ENCODE measurements around the gene SLC9A3. TPM values are rescaled to one million over a fixed set of nuclear protein-coding genes. Genes with fewer than 3 reads are reported as not detected.
A peak's percentile ranks its signal among the peaks of the same experiment; 100 is the strongest.

Gene SLC9A3
- total RNA-seq, 6 donors from 2014 or later, result 1.0 to 4.1 (median 1.9) TPM

DNA sequence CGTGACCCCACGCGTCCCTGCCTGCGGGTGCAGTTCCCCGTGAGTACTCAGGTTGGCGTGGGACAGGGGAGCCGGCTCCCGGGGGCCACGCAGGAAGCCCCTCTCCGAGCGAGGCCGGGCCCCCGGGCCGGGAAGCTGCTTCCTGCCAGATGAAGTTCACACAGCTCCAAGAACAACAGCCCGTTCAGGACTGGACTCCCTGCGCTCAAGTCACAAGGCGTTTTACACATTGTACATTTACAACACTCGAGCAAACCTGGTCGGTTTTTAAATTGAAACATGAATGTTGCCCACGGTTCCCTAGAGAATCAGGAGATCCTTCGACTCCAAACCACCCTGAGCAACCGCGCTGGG, 22.4 kb downstream of the SLC9A3 start:
- Histone ChIP-seq H3K4me3 (no peak overlapping the region), H3K27me3 (peaks cover 0 to 13% (median 1%) of the 10 kb centered on the region in 4 donors), H3K4me1 (peaks cover 0 to 5% (median 0%) of the 10 kb centered on the region in 4 donors), H3K9me3 (no peaks in the 10 kb centered on the region), H3K27ac (no peak overlapping the region), H3K36me3 (no peaks in the 10 kb centered on the region)
- WGBS, 2 donors, result 33 to 52% methylated on average over 9 to 23 of the region's 23 CpGs
- ATAC-seq (ENCODE audit: low FRiP score in 2 of 2) (no peak), DNase-seq (peak in 1 of 2 donors; percentile 76)
- TF ChIP-seq EP300 (IDR thresholded peaks at IDR 0.05), result no peak
- TF ChIP-seq, protein P1, sequence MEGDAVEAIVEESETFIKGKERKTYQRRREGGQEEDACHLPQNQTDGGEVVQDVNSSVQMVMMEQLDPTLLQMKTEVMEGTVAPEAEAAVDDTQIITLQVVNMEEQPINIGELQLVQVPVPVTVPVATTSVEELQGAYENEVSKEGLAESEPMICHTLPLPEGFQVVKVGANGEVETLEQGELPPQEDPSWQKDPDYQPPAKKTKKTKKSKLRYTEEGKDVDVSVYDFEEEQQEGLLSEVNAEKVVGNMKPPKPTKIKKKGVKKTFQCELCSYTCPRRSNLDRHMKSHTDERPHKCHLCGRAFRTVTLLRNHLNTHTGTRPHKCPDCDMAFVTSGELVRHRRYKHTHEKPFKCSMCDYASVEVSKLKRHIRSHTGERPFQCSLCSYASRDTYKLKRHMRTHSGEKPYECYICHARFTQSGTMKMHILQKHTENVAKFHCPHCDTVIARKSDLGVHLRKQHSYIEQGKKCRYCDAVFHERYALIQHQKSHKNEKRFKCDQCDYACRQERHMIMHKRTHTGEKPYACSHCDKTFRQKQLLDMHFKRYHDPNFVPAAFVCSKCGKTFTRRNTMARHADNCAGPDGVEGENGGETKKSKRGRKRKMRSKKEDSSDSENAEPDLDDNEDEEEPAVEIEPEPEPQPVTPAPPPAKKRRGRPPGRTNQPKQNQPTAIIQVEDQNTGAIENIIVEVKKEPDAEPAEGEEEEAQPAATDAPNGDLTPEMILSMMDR (IDR thresholded peaks at IDR 0.05), result no peak

DNA sequence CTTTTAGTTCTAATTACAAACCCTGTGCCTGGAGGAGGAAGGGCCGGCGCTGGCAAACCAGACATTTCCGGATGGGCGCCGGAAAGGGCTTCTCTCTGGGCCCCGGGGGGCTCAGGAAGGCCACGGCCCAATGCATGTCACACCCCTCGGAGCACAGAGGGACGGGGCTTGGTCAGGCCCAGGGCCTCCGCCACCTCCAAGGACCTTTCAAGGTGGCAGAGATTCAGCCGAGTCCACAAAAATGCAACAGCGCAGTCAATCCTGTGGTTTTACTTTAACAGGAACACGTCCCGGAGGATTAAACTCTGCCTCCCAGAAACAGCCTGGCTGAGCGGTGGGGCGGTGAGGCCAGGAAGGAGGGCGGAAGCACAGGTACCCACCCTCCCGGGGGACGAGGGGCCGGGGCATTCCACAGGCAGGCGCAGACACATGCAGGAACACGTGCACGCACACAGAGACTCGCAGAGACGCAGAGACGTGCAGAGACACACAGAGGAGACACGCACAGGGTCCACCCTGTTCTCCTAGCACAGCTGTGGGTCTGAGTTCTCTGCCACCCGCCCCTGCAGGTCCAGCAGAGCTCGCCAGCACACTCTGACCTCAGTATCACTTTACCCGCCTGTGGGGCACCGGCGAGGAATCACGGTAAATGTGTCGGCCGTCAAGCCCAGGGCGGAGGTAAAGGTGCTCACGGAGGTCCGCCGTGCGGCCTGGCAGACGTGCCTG, 23.0 kb downstream of the SLC9A3 start:
- peaks cover 0 to 9% (median 1%) of the 10 kb centered on the region in 4 donors for H3K27me3 ChIP-seq
- TF ChIP-seq EP300 (IDR thresholded peaks at IDR 0.05) (no peak), POLR2AphosphoS5 (IDR thresholded peaks at IDR 0.05) (no peak), POLR2A (IDR thresholded peaks at IDR 0.05) (no peak)
- TF ChIP-seq, protein P1 (IDR thresholded peaks at IDR 0.05), result no peak
- no peaks in the 10 kb centered on the region for H3K36me3 ChIP-seq
- 78 to 84% methylated on average over 26 to 41 of the region's 41 CpGs for WGBS, 2 donors
- ATAC-seq (ENCODE audit: low FRiP score in 2 of 2), result no peak
- peak in 1 of 2 donors; percentile 59 for DNase-seq
- H3K4me3 ChIP-seq, result no peak overlapping the region
- no peaks in the 10 kb centered on the region for H3K9me3 ChIP-seq
- H3K27ac ChIP-seq, result no peak overlapping the region
- peaks cover 0 to 5% (median 0%) of the 10 kb centered on the region in 4 donors for H3K4me1 ChIP-seq

DNA sequence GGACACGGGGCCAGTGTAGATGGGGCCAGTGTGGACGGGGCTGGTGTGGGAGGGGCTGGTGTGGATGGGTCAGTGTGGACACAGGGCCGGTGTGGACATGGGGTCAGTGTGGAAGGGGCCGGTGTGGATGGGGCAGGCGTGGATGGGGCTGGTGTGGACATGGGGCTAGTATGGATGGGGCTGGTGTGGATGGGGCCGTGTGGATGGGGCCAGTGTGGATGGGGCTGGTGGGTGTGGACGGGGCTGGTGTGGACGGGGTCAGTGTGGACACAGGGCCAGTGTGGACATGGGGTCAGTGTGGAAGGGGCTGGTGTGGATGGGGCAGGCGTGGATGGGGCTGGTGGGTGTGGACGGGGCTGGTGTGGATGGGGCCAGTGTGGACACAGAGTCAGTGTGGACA, 23.8 kb downstream of the SLC9A3 start:
- no peaks in the 10 kb centered on the region for H3K9me3 ChIP-seq
- H3K27me3 ChIP-seq, result peaks cover 0 to 5% (median 1%) of the 10 kb centered on the region in 4 donors

DNA sequence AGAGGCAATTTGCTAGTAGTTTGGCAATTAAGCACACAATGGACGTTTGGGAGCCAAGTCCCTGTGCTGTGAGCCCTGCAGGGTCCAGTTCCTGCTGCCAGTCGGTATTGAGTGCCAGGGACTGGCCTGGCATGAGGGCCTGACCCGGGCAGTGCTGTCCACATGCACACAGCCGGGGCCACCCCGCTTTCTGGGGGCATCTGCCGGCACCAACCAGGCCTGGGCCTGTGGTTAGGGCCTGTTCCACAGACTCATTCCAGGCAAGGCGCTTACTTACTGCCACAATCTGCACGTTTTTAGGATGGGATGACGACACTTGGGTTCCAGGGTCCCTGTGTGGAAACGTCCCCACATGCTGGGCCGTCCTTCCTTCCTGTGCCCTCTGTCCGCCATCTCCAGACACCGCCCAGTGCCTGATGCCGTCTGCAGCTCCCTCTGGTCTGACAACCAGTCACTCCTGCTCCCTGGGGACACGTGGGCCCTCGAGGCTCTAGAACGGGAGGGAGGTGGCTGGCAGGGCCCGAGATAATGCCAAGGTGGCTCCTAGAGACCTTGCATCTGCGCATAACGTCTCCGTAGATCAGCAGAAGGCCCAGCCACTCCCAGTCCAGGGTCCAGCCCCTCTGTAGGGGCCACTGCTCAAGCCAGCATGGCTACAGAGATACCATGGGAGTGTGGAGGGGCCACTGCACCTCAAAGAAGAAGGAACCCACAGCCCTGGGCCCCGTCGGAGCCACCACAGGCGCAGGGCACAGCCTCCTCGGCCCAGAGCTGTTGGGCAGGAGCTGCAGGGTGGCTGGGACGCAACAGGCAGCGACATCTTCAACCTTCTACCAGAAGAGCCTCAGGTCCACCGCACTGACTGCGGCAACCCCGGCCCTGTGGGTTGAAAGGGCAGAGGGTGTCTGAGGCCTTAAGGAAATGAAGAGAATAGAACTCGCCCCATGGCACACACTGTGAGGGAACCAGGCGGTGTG, 24.7 kb downstream of the SLC9A3 start:
- DNase-seq, result peak in 1 of 2 donors; percentile 59
- TF ChIP-seq POLR2A (IDR thresholded peaks at IDR 0.05), result no peak
- TF ChIP-seq POLR2AphosphoS5 (IDR thresholded peaks at IDR 0.05), result no peak
- Histone ChIP-seq H3K9me3 (no peaks in the 10 kb centered on the region), H3K27me3 (peaks cover 0 to 2% (median under 1%) of the 10 kb centered on the region in 4 donors), H3K36me3 (no peaks in the 10 kb centered on the region), H3K27ac (no peak overlapping the region), H3K4me3 (no peak overlapping the region), H3K4me1 (peaks cover 0 to 5% (median 0%) of the 10 kb centered on the region in 4 donors)
- no peak for ATAC-seq (ENCODE audit: low FRiP score in 2 of 2)
- WGBS, 2 donors, result 84 to 86% methylated on average over 24 to 32 of the region's 32 CpGs

More for the DNA sequence above, 23.8 kb downstream of the SLC9A3 start:
- 85 to 93% methylated on average over 7 to 10 of the region's 10 CpGs for WGBS, 2 donors
- no peak overlapping the region for H3K4me3 ChIP-seq
- no peak for DNase-seq
- ATAC-seq (ENCODE audit: low FRiP score in 2 of 2), result peak in 1 of 2 donors; percentile 32
- H3K4me1 ChIP-seq, result peaks cover 0 to 5% (median 0%) of the 10 kb centered on the region in 4 donors
- TF ChIP-seq POLR2AphosphoS5 (IDR thresholded peaks at IDR 0.05) (no peak), POLR2A (IDR thresholded peaks at IDR 0.05) (no peak), EP300 (IDR thresholded peaks at IDR 0.05) (no peak)
- TF ChIP-seq, protein P1 (IDR thresholded peaks at IDR 0.05), result no peak
- no peaks in the 10 kb centered on the region for H3K36me3 ChIP-seq
- no peak overlapping the region for H3K27ac ChIP-seq
